ENCODE results near the gene LRRC34.
A peak's percentile ranks its signal among the peaks of the same experiment; 100 is the strongest.

LRRC34 gene

DNA sequence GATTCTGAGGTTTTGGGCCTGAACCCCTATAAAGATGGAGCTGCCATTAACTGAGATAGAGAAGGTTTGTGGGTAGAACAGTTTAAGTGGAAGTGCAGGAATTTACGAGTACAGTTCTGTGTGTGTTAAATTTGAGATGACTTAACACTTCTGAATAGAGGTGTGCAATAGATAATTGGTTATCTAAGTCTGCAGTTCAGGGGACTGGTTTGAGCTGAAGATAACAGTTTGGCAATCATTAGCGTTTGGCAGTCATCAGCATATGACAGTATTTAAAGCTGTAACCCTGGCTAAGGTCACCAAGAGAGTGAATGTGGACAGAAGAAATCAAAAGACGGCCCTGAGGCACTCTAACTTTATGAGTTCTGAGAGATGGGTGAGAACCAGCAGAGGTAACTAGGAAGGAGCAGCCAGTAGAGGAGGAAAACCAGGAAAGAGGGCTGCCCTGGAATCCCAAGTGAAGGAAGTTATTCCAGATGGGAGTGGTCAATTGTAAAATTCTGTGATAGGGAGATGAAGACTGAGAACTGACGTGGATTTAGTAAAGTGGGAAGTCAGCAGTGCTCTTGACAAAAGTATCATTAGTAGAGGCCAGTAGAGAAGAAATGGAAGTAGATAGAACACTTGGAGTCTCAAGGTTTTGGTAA is 31.4 kb downstream of the LRRC34 start:
- no peak for TF ChIP-seq CTCF (IDR thresholded peaks at IDR 0.05; ENCODE audit: control insufficient read depth, extremely low read depth, insufficient read depth)
- no peak overlapping the region for H3K4me3 ChIP-seq (ENCODE audit: low read depth, low read length)
- DNase-seq (ENCODE audit: low read depth): no peak

GRCh38 chr3:169780742-169781141 is 32.0 kb downstream of the LRRC34 start:
- DNase-seq (ENCODE audit: low read depth): no peak
- TF ChIP-seq CTCF (IDR thresholded peaks at IDR 0.05; ENCODE audit: control insufficient read depth, extremely low read depth, insufficient read depth): no peak
- no peak overlapping the region for H3K4me3 ChIP-seq (ENCODE audit: low read depth, low read length)

DNA sequence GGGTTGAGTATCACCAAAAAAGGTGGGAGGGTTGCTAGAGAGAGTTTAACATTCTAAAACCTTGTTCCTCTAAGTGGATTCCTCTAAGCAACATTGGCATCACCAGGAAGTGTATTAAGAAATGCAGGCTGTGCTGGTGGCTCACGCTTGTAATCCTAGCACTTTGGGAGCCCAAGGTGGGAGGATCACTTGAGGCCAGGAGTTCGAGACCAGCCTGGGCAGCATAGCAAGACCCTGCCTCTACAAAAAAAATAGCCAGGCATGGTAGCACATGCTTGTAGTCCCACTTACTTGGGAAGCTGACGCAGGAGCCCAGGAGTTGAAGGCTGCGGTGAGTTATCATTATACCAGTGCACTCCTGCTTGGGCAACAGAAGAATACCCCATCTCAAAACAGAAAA is 34.9 kb downstream of the LRRC34 start:
- no peak for TF ChIP-seq CTCF (IDR thresholded peaks at IDR 0.05; ENCODE audit: control insufficient read depth, extremely low read depth, insufficient read depth)
- no peak for DNase-seq (ENCODE audit: low read depth)
- no peak overlapping the region for H3K4me3 ChIP-seq (ENCODE audit: low read depth, low read length)

DNA sequence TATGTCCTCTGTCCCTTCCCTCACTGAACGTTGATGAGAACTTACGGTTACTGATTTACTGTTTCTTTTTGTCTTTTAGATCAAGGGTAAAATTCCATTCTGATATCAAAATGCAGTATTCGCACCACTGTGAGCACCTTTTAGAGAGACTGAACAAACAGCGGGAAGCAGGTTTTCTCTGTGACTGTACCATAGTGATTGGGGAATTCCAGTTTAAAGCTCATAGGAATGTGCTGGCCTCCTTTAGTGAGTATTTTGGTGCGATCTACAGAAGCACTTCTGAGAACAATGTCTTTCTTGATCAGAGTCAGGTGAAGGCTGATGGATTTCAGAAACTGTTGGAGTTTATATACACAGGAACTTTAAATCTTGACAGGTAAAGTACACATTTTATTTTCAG is 38.5 kb downstream of the LRRC34 start:
- no peak for DNase-seq (ENCODE audit: low read depth)
- H3K4me3 ChIP-seq (ENCODE audit: low read depth, low read length): peak overlapping the region; percentile 92
- TF ChIP-seq CTCF (IDR thresholded peaks at IDR 0.05; ENCODE audit: control insufficient read depth, extremely low read depth, insufficient read depth): no peak

- TF ChIP-seq CTCF (IDR thresholded peaks at IDR 0.05; ENCODE audit: control insufficient read depth, extremely low read depth, insufficient read depth): no peak
- peak within 1 kb of the TSS; percentile 92 for H3K4me3 ChIP-seq (ENCODE audit: low read depth, low read length)
- peak; percentile 72 for DNase-seq (ENCODE audit: low read depth)
These were observed 39.5 kb downstream of the LRRC34 start, which contains the start of gene MYNN for GRCh38 chr3:169772897-169773816. Gene MYNN (plus strand): TSS chr3:169773396. CDS start chr3:169774296, 900 bp downstream.

DNA sequence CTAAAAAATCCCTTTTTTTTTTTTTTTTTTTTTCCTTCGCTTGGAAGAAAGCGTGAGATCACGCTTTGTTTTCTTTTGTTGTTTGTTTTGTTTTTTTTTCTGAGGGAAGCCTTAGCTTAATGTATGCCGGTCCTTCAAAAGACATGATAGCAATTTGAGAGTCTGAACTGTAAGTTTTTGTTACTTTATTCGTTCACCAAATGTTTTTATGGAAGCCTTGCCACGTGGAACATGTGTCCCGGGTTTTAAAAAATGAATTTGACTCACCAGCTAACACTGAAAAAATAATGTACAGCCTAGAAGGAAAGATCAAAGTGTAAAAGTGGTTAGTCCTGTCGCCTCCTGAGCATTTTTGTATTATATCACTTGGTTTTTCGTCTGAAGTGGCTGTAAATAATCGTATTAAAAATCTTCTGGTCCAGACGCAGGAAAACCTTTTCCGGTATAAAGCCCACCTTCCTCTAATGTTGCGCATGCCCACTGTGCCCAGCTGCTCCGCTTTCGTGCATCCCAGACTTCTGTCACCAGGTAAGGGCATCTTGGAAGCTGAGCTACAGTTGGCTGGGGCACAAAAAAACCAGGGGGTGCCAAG is 40.3 kb downstream of the LRRC34 start:
- H3K4me3 ChIP-seq (ENCODE audit: low read depth, low read length): peak overlapping the region; percentile 92
- no peak for TF ChIP-seq CTCF (IDR thresholded peaks at IDR 0.05; ENCODE audit: control insufficient read depth, extremely low read depth, insufficient read depth)
- DNase-seq (ENCODE audit: low read depth): peak; percentile 50

Data from LNCaP clone FGC (cell line).